DMS153 treated with DMSO at 0.1 percent for 48 hours (cell line): ENCODE results near the gene C15orf39.

Source experiments
- DNase-seq: peaks from one replicate; lab custom pipeline; 2025; ENCODE audit not compliant: unreplicated experiment; lab: John Stamatoyannopoulos, UW

Gene C15orf39

DNA sequence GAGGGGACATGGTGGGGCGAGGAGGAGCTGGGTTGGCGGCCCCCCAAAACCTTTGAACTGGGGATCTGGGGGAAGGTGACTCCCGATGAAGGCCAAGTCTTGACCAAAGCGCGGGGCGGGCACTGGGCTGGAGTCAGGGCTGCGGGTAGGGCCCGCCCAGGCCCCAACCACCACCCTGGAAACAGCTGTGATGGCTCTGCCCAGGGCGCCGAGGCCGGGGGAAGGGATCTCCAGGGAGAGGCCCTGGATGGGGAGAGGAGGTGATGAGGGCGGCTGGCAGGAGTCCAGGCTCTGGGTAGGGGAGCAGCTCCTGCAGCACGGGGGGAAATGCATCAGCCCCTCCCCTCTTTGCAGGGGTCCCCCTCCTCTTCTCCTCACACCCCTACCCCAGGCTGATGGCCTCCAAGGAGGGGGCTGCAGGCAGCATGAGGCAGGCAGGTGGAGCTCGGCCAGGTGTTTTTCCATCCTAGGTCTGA, 5.9 kb upstream of the C15orf39 start:
- no peak for DNase-seq

DNA sequence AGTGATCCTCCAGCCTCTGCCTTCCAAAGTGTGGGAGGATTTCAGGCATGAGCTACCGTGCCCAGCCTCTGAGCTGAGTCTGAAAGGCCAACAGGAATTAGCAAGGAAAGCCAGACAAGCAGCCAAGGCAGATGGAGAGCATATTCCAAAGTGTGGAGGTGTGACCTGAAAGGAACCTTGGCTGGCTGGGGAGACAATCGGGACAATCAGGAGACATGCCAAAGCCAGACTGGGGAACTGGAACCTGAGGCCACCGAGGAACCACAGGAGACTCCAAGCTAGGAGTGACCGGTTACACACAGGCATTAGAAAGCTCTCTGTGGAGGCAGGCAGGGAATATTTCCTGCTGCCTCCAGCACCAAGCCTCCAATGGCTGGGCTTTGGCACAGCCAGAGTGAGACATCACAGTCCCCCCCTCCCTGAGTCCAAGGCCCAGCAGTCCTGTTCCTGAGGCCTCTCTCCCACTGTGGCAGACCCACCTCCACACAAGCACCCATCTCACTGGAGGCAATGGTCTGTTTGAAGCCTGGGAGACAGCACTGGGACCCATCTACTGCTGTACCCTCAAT, 4.5 kb upstream of the C15orf39 start:
- DNase-seq, result no peak

DNA sequence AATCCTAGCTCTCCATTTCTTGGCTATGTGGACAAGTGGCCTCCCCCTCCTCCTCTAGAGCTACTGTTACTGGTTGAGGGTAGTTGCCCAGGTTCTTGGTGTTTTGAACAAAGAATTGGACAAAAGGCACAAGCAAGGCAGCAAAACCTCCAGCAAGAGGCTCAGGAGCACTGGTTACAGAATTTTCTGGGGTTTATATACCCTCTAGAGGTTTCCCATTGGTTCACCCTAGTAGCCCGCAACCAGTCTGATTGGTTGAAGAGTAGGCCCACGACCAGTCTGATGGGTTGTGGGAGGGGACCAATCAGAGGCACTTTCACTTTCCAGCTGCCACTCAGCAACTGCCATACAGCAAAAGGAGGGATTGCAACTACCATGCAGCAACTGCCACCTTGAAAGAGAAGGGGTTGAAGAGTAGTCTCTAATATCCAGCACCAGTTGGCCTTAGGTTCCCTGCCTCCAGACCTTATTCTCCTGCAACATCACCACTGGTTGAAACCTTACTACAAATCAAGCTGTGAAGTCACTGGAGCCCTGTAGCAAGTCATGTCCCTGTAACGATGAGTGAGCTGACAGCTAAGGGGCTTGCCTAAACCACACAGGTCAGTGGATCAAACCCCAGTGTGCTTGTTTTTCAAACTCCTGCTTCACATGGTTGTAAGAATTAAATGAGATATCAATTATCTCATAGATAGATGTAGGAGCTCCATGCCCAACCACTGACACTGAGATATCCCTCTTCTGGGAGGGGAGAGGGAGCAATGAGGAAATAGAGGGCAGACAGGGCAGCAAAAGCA, 2.9 kb upstream of the C15orf39 start:
- no peak for DNase-seq

DNA sequence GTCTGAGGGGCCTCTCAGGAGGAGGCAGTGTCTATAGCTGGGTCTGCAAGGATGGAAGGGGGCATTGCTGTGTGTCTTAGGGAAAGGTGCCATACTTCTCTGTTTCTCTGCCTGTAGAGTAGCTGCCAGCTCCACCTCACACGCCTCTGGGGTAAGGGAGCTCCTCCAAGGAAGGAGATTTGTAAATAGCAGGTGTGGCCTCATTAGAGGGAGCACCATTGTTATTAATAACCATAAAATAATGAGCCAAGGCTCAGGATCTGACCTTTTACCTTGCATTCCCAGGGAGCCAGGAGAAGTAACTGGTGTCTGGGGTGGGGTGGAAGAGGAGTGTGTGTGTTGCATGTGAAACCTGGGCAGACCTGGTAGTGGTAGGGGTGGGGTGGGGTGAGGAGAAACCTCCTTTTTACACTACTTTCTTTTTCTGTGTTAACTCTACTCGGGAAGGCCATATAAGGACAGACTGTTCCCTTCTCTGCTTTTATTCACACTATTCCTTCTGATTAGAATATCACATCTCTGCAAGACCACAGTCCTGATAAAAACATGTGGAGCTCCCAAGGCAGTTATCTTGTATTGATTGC, 2.2 kb upstream of the C15orf39 start:
- no peak for DNase-seq

DNA sequence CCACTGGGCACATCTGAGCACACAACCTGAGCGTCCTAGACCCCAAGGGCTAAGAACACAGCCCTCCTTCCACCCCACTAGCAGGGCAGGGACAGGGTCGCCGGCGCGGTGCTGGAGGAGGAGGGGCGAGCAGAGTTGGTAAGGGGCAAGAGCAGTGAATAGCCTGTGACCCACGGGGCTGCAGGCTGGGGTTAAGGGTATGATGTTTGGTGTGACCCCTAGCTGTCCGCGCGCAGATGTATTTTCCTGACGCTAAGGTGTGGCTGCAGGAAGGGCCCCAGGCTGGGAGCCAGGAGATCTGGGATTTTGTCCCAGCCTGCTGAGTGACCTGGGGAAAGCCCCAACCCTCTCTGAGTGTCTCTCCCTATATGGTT, 1.3 kb upstream of the C15orf39 start:
- DNase-seq, result no peak

DNA sequence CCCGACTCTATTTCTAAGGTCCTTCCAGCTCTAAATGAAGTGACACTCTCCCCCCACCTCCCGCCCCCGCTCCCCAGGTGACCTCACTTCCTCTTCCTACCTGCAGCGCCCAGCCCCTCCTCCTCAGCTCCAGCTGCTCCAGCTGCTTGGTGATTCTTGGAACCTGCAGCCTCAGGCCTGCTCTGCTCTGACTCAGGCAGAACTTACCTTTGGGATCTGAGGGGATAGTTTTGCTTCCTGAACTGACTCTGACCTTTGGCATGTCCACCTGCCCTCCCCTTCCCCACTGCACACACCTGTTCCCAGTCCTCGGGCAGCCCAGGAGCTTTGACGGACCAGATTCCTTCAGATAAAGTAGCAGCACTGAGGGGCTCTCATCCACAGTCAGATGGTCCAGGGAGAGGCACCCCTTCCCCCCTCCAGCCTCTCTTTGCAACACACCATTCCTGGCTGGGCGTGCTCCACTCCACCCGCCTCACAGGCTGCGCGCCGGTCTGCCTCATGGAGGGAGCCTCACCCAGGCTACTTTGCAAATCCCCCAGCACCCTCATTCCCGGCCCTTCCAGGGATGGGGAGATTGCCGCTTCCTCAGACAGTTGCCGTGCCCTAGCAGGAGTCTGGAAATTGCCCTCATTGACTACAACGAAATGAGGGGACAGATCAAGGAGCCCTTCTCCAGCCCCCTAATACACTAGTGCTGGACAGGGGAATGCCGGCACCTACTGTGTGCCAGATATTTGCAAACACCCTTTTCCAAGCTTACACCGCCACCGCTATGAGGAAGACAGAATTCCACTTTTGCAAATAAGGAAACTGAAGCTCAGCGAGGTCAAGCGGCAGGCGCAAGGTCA, 692 bp upstream of the C15orf39 start:
- DNase-seq, result no peak

DNA sequence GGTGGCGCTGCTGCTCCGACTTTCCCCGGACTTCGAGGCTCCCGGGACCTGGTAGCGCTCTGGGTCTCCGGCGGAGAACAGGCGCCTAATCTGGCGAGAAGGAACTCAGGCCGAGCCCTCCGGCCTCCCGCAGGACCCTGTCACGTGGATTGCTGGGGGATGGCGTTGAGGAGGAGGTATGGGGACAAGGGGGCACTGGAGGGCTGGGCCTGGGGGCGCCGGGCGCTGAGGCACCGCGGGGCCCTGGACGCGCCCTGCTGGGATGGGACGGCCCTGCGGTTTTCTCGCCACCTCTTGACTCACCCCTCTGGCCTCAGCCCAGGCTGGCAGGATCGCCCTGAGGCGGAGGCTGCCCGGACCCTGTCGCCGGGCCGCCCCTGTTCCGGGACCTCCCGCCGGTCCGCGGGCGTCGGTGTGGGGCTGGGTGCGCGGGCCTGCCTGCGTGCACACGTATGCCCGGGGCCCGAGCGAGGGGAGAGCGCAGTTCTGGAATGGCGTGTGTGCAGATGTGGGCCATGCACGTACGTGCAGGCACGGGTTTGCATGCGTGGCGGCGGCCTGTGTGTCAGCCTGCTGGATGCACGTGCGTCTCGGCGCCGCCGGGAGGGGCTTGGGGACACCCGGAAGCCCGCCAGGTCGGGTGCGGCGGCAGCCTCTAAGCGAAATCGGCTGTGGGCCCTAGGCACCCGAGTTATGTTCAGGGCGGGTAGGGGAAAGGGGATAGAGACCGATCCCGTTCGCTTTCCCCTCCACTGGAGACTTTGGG, 752 bp downstream of the C15orf39 start:
- peak; percentile 7 for DNase-seq

DNA sequence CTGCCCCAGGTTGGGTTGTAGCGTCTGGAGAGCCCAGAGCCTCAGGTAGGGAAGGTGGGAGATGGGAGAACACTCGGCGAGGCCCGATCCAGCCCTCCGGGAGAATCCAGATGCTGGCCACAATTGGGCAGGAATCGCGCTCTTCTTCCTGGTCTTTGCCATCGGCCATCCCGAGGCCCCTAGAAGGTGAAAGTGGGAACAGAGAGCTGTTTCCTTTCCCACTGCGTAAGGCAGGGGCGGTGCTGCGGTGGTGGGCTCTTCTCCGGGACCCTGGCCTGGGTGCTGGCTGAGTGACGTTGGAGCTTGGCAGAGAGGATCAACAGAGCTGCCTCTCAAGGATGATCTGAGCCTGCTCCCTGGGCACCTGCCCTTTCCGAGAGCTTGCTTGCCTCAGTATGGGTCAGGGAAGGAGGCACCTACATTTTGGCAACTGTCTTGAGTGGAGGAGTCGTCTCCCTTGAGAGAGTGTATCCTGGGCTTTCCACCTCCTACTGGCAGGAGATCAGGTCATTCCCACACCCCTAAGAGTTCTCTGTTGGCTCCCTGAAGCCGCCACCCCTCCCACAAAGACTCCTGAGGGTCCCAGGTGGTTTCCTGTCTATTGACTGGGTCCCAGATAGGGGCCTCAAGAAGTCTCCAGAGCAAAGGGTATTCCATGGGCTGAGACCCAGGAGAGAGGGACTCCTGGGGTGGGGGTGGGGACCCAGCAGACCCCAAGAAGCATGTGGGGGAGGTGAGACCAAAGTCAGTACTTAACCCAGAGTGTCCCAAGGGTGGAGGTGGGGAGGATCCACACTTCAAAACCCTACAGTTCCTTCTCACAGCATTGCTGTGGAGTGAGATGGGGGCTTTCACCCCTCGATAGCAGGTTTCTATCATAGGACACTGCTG, 1.6 kb downstream of the C15orf39 start:
- no peak for DNase-seq

DNA sequence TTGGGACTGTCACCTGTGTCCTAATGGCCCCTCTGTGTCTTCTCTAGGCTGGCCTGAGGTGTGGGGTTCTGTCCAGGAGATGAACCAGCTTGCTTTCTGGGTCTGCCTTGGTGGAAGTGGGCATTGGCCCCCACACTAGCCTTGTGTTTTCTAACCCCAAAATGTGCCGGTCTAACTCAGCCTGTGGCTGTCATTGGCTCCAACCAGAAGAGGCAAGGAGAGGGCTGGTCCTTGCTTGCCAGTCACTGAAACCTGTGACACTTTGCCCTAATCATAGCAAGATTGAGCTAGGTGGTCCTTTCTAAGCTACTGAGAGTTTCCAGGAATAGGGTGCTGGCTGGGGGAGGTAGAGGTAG, 2.2 kb downstream of the C15orf39 start:
- DNase-seq, result no peak

DNA sequence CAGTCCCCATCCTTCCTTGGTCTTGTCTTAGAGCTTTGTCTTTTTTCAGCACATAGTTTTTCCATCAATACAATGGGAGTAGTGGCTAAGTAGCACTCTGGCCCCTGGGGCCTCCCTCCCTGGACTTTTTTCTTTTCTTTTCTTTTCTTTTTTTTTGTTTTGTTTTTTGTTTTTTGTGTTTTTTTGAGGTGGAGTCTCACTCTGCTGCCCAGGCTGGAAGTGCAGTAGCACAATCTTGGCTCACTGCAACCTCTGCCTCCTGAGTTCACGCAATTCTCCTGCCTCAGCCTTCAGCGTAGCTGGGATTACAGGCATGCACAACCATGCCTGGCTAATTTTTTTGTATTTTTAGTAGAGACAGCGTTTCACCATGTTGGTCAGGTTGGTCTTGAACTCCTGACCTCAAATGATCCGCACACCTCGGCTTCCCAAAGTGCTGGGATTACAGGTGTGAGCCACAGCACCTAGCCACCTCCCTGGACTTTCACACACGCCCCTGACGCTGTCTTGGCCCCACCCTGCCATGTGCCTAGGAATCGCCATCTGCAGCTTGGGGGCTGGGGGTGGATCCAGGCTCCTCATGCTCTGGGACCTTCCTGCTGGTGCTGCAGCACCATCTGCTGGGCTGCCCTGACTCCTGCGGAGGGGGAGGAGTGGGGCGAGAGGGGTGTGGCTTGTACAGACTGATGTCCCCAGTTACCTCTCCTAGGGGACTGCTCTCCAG, 2.8 kb downstream of the C15orf39 start:
- DNase-seq, result peak; percentile 14

DNA sequence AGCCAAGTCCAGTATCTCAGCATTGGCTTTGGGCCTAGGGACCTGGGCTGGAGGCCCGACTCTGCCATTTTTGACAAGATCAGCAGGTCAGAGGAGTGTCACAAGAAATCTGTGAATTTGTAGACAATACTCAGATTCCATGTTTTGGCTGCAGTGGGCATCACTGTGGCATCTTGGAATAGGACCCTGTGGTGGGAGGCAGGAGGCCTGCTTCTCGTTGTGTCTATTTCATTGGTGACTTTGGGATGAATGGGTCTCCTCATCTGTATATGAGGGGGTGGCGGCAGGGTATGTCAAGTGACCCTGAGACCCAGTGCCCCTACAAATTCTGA, 3.3 kb downstream of the C15orf39 start:
- DNase-seq, result no peak

DNA sequence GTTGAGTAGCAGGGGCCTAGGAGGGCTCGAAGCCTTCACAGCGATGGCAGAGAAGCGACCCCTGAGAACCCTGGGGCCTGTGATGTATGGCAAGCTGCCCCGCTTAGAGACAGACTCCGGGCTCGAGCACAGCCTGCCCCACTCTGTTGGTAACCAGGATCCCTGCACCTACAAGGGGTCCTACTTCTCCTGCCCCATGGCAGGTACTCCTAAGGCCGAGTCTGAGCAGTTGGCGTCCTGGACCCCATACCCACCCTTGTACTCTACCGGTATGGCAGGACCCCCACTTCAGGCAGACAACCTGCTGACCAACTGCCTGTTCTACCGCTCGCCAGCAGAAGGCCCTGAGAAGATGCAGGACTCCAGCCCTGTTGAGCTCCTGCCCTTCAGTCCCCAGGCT, 4.3 kb downstream of the C15orf39 start:
- no peak for DNase-seq

DNA sequence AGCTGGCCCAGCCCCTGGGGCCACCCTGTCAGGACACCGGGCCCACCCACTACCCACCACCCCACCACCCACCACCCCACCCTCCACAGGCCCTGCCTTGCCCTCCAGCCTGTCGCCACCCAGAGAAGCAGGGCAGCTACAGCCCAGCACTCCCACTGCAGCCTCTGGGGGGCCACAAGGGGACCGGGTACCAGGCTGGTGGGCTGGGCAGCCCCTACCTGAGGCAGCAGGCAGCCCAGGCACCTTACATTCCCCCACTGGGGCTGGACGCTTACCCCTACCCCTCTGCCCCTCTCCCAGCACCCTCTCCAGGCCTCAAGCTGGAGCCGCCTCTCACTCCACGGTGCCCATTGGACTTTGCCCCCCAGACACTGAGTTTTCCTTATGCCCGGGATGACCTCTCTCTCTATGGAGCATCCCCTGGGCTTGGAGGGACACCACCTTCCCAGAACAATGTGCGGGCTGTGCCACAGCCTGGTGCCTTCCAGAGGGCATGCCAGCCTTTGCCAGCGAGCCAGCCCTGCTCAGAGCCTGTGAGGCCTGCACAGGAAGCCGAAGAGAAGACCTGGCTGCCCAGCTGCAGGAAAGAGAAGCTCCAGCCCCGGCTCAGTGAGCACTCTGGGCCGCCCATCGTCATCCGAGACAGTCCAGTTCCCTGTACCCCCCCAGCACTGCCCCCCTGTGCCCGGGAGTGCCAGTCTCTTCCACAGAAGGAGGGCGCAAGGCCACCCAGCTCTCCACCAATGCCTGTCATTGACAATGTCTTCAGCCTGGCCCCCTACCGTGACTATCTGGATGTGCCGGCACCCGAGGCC, 5.3 kb downstream of the C15orf39 start:
- no peak for DNase-seq

DNA sequence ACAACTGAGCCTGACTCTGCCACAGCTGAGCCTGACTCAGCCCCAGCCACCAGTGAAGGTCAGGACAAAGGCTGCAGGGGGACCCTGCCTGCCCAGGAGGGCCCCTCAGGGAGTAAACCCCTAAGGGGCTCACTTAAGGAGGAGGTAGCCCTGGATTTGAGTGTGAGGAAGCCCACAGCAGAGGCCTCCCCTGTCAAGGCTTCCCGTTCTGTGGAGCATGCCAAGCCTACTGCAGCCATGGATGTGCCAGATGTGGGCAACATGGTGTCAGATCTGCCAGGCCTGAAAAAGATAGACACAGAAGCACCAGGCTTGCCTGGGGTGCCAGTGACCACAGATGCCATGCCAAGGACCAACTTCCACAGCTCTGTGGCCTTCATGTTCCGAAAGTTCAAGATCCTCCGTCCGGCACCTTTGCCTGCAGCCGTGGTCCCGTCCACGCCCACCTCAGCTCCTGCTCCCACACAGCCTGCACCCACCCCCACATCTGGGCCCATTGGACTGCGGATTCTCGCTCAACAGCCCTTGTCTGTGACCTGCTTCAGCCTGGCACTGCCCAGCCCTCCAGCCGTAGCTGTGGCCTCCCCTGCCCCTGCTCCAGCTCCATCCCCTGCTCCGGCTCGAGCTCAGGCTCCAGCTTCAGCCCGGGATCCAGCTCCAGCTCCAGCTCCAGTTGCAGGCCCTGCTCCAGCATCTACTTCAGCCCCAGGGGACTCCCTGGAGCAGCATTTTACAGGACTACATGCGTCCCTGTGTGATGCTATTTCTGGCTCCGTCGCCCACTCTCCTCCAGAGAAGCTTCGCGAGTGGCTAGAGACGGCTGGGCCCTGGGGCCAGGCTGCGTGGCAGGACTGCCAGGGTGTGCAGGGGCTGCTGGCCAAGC, 6.2 kb downstream of the C15orf39 start:
- no peak for DNase-seq

DNA sequence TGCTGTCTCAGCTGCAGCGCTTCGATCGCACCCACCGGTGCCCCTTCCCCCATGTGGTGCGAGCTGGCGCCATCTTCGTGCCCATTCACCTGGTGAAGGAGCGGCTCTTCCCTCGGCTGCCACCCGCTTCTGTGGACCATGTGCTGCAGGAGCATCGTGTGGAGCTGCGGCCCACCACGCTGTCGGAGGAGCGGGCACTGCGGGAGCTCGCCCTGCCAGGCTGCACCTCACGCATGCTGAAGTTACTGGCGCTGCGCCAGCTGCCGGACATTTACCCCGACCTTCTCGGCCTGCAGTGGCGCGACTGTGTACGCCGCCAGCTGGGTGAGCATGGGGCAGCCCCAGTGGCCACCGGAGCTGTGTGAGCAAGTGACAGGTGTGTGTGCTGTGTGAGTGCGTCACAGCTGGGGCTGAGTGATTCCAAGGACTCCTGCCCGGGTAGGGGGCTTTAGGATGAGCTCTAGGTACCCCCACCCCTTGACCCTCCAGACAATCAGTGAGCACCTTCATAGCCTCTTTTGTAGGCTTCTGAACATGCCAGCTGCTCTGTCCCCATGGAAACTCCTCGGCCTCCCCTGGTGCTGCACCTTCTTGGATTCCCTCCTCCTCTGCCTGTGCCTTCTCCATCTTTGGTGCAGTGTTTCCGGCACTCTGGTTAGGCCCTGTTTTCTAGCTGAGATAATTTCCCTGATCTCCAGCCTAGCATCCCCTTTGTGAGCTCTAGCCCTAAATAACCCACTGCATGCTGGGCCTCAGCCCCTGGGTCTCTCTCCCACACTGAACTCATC, 7.0 kb downstream of the C15orf39 start:
- DNase-seq, result no peak

DNA sequence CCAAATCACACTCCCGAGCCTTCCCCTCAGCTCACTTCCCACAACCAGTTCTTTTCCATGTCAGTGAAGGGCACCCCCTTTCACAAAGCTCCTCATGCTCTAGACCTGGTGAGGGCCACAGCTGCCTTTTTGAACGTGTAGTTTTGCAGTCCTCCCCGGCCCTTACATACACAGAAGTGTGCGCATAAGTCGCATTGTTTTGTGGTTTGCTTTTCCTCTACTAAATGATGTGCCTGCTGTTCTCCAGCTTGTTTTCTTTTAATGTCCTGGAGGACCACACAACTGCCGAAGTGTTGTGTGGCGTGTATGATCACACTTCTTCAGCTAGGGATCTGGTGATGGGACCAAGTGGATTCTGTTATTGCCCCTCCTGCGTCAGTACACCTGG, 7.6 kb downstream of the C15orf39 start:
- DNase-seq, result no peak

DNA sequence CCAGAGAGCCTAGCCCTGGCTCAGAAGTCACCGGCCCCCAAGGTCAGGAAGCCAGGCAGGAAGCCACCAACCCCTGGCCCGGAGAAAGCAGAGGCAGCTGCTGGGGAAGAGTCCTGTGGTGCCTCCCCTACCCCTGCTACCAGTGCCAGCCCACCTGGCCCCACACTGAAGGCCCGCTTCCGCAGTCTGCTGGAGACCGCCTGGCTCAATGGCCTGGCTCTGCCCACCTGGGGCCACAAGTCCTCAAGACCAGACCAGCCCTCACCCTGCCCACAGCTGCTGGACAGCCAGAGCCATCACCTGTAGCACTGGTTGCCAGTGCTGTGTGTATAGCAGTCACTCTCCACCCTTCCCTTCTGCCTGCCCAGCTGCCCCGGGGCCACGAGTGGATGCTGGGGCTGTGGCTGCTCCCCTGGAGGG, 9.1 kb downstream of the C15orf39 start:
- DNase-seq, result no peak
